ENCODE data around the gene SLC9A7. TPM values are rescaled to one million over a fixed set of nuclear protein-coding genes. Genes with fewer than 3 reads are reported as not detected.

The SLC9A7 gene
- total RNA-seq, 2 experiments from 2014 or later = 2.2 to 3.2 TPM

DNA sequence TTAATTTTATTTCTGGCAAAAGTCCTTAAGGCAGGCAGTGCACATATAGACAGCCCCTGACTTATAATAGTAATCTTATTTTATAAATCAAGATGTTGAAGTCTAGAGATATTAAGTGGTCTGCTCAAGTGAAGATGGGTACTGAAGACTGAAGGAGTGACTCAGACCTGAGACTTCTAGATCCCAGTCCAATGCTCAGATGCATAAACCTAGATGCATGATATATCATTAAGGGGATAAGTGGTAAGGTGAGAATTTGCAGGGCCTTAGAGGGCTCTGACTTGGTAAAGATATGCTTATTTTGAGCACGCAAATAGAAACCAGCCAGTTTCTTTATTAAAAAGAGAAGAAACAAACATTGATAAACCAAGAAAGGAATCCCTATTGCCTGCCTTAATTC is 42.9 kb downstream of the SLC9A7 start:
- intact Hi-C loops (cut with DNase I, micrococcal nuclease) = no loop called here
- no peaks in the 10 kb centered on the region for H3K27me3 Mint-ChIP-seq
- POLR2A ChIA-PET = no interaction called here

DNA sequence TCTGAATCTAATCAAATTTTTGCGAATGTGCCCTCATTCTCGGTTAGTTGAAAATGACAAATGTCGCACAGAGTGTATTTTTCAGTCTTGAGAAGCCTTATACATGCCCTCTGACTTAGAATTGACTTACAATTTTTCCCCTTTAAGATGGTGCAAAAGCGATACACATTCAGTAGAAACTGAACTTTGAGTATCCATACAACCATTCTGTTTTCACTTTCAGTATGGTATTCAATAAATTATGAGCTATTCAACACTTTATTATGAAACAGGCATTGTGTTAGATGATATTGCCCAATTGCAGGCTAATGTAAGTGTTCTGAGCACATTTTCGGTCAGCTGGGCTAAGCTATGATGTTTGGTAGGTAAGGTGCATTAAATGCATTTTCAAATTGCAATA is 43.4 kb downstream of the SLC9A7 start:
- Histone ChIP-seq H3K4me3 (ENCODE audit: low read length) (no peak overlapping the region), H3K9me3 (ENCODE audit: control insufficient read depth in 1 of 2, insufficient read depth in 1 of 2, low read length in 2 of 2) (no peaks in the 10 kb centered on the region), H3K36me3 (ENCODE audit: insufficient read depth, low read length) (no peaks in the 10 kb centered on the region), H3K27me3 (ENCODE audit: control insufficient read depth in 1 of 2, insufficient read depth in 2 of 2, low read length in 2 of 2) (no peaks in the 10 kb centered on the region), H3K4me1 (ENCODE audit: insufficient read depth, low read length) (no peaks in the 10 kb centered on the region), H3K27ac (ENCODE audit: low read depth in 1 of 2, low read length in 2 of 2) (no peak overlapping the region)
- no peaks in the 10 kb centered on the region for H3K36me3 Mint-ChIP-seq (ENCODE audit: low read depth)
- H3K9me3 Mint-ChIP-seq = no peaks in the 10 kb centered on the region
- no peak overlapping the region for H3K4me3 Mint-ChIP-seq
- no peak for ATAC-seq (ENCODE audit: poor library complexity)
- no peaks in the 10 kb centered on the region for H3K27me3 Mint-ChIP-seq
- DNase-seq = no peak
- no peak overlapping the region for H3K27ac Mint-ChIP-seq
- H3K4me1 Mint-ChIP-seq (ENCODE audit: low read depth) = no peaks in the 10 kb centered on the region
- TF ChIP-seq, protein P1, sequence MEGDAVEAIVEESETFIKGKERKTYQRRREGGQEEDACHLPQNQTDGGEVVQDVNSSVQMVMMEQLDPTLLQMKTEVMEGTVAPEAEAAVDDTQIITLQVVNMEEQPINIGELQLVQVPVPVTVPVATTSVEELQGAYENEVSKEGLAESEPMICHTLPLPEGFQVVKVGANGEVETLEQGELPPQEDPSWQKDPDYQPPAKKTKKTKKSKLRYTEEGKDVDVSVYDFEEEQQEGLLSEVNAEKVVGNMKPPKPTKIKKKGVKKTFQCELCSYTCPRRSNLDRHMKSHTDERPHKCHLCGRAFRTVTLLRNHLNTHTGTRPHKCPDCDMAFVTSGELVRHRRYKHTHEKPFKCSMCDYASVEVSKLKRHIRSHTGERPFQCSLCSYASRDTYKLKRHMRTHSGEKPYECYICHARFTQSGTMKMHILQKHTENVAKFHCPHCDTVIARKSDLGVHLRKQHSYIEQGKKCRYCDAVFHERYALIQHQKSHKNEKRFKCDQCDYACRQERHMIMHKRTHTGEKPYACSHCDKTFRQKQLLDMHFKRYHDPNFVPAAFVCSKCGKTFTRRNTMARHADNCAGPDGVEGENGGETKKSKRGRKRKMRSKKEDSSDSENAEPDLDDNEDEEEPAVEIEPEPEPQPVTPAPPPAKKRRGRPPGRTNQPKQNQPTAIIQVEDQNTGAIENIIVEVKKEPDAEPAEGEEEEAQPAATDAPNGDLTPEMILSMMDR (IDR thresholded peaks at IDR 0.05) = no peak
- ChIA-PET POLR2A (no interaction called here), CTCF (no interaction called here)
- intact Hi-C loops (cut with DNase I, micrococcal nuclease) = no loop called here

More for the DNA sequence above, 42.9 kb downstream of the SLC9A7 start:
- no peaks in the 10 kb centered on the region for H3K4me1 ChIP-seq (ENCODE audit: insufficient read depth, low read length)
- Mint-ChIP-seq H3K9me3 (no peaks in the 10 kb centered on the region), H3K4me1 (ENCODE audit: low read depth) (no peaks in the 10 kb centered on the region), H3K27ac (no peak overlapping the region), H3K36me3 (ENCODE audit: low read depth) (no peaks in the 10 kb centered on the region), H3K4me3 (no peak overlapping the region)
- H3K27ac ChIP-seq (ENCODE audit: low read depth in 1 of 2, low read length in 2 of 2) = no peak overlapping the region
- H3K4me3 ChIP-seq (ENCODE audit: low read length) = no peak overlapping the region
- no peak for DNase-seq
- H3K27me3 ChIP-seq (ENCODE audit: control insufficient read depth in 1 of 2, insufficient read depth in 2 of 2, low read length in 2 of 2) = no peaks in the 10 kb centered on the region
- TF ChIP-seq, protein P1 (IDR thresholded peaks at IDR 0.05) = no peak
- CTCF ChIA-PET = no interaction called here
- ATAC-seq (ENCODE audit: poor library complexity) = no peak
- no peaks in the 10 kb centered on the region for H3K9me3 ChIP-seq (ENCODE audit: control insufficient read depth in 1 of 2, insufficient read depth in 1 of 2, low read length in 2 of 2)
- H3K36me3 ChIP-seq (ENCODE audit: insufficient read depth, low read length) = no peaks in the 10 kb centered on the region

DNA sequence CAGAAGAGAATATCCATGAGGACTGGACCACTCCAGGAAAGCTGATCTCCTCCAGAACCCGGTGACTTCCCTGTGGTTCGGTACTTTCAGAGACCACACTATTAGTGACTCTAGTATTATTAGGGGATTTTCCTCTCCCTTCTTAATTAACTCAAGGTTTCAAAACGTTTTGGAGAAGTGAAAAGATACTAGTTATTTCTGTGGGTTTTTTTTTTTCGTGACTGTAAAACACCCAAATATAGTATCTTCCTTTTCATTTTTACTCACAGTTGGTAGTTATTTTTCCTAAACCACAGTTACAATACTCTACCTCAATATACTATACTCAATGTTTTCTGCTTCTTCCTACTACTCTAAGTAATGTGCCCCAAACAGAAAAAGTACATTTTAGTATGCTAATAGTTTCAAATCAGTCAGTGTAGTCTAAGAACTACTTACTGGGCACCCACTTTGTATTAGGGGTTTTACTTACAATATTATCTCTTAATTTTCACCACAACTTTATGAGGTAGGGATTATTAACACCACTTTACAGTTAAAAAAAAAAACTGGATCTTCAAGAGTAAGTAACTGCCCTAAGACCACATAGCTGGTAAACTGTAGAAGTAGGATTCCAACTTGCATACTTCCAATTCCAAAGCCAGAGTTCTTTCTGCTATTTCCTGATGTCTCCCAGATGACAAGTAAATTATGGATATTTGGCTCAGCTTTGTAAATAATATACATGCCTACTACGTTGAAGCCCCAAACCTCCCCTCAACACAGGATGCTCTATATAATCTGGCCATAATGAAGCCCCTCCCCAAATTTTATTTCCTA is 45.0 kb downstream of the SLC9A7 start:
- H3K4me3 ChIP-seq (ENCODE audit: low read length) = no peak overlapping the region

More for the DNA sequence above, 45.0 kb downstream of the SLC9A7 start:
- Histone ChIP-seq H3K4me1 (ENCODE audit: insufficient read depth, low read length) (no peaks in the 10 kb centered on the region), H3K9me3 (ENCODE audit: control insufficient read depth in 1 of 2, insufficient read depth in 1 of 2, low read length in 2 of 2) (no peaks in the 10 kb centered on the region), H3K36me3 (ENCODE audit: insufficient read depth, low read length) (no peaks in the 10 kb centered on the region), H3K27ac (ENCODE audit: low read depth in 1 of 2, low read length in 2 of 2) (no peak overlapping the region), H3K27me3 (ENCODE audit: control insufficient read depth in 1 of 2, insufficient read depth in 2 of 2, low read length in 2 of 2) (no peaks in the 10 kb centered on the region)
- Mint-ChIP-seq H3K27ac (no peak overlapping the region), H3K9me3 (no peaks in the 10 kb centered on the region), H3K36me3 (ENCODE audit: low read depth) (no peaks in the 10 kb centered on the region), H3K4me1 (ENCODE audit: low read depth) (no peaks in the 10 kb centered on the region), H3K4me3 (no peak overlapping the region), H3K27me3 (no peaks in the 10 kb centered on the region)
- ATAC-seq (ENCODE audit: poor library complexity) (no peak), DNase-seq (peak in 1 of 14 experiments; percentile 3)
- TF ChIP-seq, protein P1 (IDR thresholded peaks at IDR 0.05) = no peak
- CTCF ChIA-PET = no interaction called here
- POLR2A ChIA-PET = no interaction called here
- intact Hi-C loops (cut with DNase I, micrococcal nuclease) = no loop called here
